ENCODE data around the gene STOML1.

Gene STOML1

GRCh38 chr15:73955861-73956742, 36.0 kb downstream of the STOML1 start:
- H3K4me3 ChIP-seq (ENCODE audit: low read length), result no peak overlapping the region
- no peak for DNase-seq (ENCODE audit: low read depth)
- TF ChIP-seq CTCF (IDR thresholded peaks at IDR 0.05; ENCODE audit: insufficient read depth, low read depth, low read length, missing control alignments), result no peak

- no peak overlapping the region for H3K4me3 ChIP-seq (ENCODE audit: low read length)
- DNase-seq (ENCODE audit: low read depth), result no peak
- no peak for TF ChIP-seq CTCF (IDR thresholded peaks at IDR 0.05; ENCODE audit: insufficient read depth, low read depth, low read length, missing control alignments)
These were observed 36.8 kb downstream of the STOML1 start for GRCh38 chr15:73955326-73955725.

DNA sequence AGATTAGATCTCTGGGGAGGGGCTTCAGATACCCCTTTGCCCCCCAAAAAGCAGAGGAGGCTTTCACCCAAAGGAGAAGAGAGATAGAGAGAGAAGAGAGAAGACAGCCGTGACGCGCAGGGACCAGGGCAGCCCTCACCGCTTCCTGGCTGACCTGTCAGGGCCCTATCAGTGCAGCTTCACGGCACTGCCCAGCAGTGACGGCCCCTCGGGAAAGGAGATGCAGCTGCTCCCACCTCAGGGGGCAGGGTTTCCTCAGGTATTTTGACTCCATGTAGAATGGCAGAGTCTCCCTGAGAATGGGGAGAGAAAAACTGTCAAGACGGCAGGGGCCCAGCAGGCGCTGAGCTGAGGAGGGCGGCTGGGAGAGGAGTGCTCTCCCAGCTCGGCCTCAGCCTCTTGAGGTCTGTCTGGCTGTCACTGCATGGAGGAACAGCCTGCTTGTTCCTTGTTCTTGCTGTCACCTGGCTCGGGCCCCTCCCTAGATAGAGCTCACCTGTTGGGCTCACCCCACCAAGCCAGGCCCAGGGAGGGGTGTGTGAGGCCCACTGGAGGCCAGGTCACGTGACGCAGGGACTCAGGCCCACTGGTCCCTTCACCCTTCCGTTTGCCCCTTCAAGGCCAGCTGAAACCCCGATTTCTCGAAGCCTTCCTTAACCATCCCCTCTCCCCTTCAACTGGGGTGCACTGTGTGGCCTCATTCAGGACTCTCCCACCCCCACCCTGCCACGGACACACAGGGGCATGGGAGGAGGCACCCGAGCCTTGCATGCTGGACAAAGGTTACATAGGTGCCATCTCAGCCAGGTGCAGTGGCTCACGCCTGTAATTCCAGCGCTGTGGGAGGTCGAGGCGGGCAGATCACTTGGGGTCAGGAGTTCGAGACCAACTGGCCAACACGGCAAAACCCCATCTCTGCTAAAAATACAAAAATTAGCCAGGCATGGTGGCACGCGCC, 37.6 kb downstream of the STOML1 start:
- no peak for TF ChIP-seq CTCF (IDR thresholded peaks at IDR 0.05; ENCODE audit: insufficient read depth, low read depth, low read length, missing control alignments)
- no peak for DNase-seq (ENCODE audit: low read depth)
- no peak overlapping the region for H3K4me3 ChIP-seq (ENCODE audit: low read length)

GRCh38 chr15:73952913-73953750, 39.0 kb downstream of the STOML1 start:
- H3K4me3 ChIP-seq (ENCODE audit: low read length), result no peak overlapping the region
- no peak for TF ChIP-seq CTCF (IDR thresholded peaks at IDR 0.05; ENCODE audit: insufficient read depth, low read depth, low read length, missing control alignments)
- DNase-seq (ENCODE audit: low read depth), result no peak

- H3K4me3 ChIP-seq (ENCODE audit: low read length), result no peak overlapping the region
- no peak for DNase-seq (ENCODE audit: low read depth)
- TF ChIP-seq CTCF (IDR thresholded peaks at IDR 0.05; ENCODE audit: insufficient read depth, low read depth, low read length, missing control alignments), result no peak
These were observed 39.8 kb downstream of the STOML1 start for GRCh38 chr15:73952171-73952912.

DNA sequence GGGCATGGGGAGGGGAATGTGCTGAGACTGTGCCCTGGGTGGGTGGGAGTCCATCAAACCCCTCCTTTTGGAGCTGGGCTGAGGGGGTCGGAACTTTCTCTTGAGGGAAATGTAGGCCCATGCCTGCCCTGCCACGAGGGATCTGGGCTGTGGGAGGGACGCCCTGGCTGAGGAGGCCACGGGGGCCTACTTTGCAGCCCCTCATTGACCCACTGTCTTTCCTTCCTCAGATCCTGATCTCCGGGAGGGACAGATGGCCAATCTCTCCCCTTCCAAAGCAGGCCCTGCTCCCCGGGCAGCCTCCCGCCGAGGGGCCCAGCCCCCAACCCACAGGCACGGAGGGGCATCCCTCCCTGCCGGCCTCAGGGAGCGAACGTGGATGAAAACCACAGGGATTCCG, 40.5 kb downstream of the STOML1 start:
- no peak for DNase-seq (ENCODE audit: low read depth)
- TF ChIP-seq CTCF (IDR thresholded peaks at IDR 0.05; ENCODE audit: insufficient read depth, low read depth, low read length, missing control alignments), result no peak
- no peak overlapping the region for H3K4me3 ChIP-seq (ENCODE audit: low read length)
